H1 (cell line): ENCODE data around the gene TUBB8. TPM values are rescaled to one million over a fixed set of nuclear protein-coding genes. Genes with fewer than 3 reads are reported as not detected.
A peak's percentile ranks its signal among the peaks of the same experiment; 100 is the strongest.
"Not testable (repeated sequence)": the region's sequence is repeated elsewhere in the genome, so short reads cannot be mapped to it uniquely, and the experiment has no call there.

Source experiments
- CTCF ChIA-PET: fragments of 300-600 bp; sonication (Branson Sonifier 250); formaldehyde crosslinking; loops from one replicate; lab custom pipeline; 2021; ENCODE audit not compliant: partially characterized antibody; lab: Charles Lee
- POLR2A ChIA-PET: fragments of 300-600 bp; sonication (Branson Sonifier 250); formaldehyde crosslinking; loops from one replicate; lab custom pipeline; 2021; ENCODE audit warnings: inconsistent platforms; ENCODE audit not compliant: partially characterized antibody; lab: Charles Lee
- DNase-seq, 2 experiments: peaks; one replicate each; pipeline versions ENCODE4 v3.0.0 to v3.0.0-alpha.2; 2010 to 2022; ENCODE audit warnings: low spot score in 2 of 2, low read depth in 1 of 2, mixed read lengths in 1 of 2
- FAIRE-seq: peaks from 2 replicates; lab custom pipeline; 2011; peaks lifted over from hg19 to GRCh38; lab: Jason Lieb, UNC
- H2AFZ ChIP-seq: 2 replicates; pipeline ENCODE4 v1.8.1; 2012; ENCODE audit warnings: low read length, inconsistent platforms
- H2AK5ac ChIP-seq: 2 replicates; pipeline ENCODE4 v1.6.1; 2013; ENCODE audit warnings: low read depth, low read length
- H2BK120ac ChIP-seq: replicated peaks from 2 replicates; pipeline ENCODE3; 2013; ENCODE audit warnings: low read depth, low read length, inconsistent platforms
- H2BK12ac ChIP-seq: 2 replicates; pipeline ENCODE4 v1.6.1; 2013; ENCODE audit warnings: low read depth, low read length
- H2BK15ac ChIP-seq: 2 replicates; pipeline ENCODE4 v1.6.1; 2013; ENCODE audit warnings: low read length
- H2BK20ac ChIP-seq: 2 replicates; pipeline ENCODE4 v1.6.1; 2013; ENCODE audit warnings: low read length
- H2BK5ac ChIP-seq: 2 replicates; pipeline ENCODE4 v1.6.1; 2013; ENCODE audit warnings: low read depth, low read length
- H3K14ac ChIP-seq: 2 replicates; pipeline ENCODE4 v1.6.1; 2013; ENCODE audit warnings: inconsistent platforms; ENCODE audit not compliant: insufficient read length
- H3K18ac ChIP-seq: 2 replicates; pipeline ENCODE4 v1.6.1; 2013; ENCODE audit warnings: low read length; ENCODE audit errors: extremely low read depth
- H3K23ac ChIP-seq: 2 replicates; pipeline ENCODE4 v1.6.1; 2013; ENCODE audit warnings: inconsistent platforms; ENCODE audit not compliant: insufficient read length
- H3K23me2 ChIP-seq: 2 replicates; pipeline ENCODE4 v1.6.1; 2013; ENCODE audit warnings: low read depth, low read length
- H3K27ac ChIP-seq: 2 replicates; pipeline ENCODE4 v1.6.1; 2011; ENCODE audit warnings: low read depth, low read length, inconsistent platforms
- H3K27me3 ChIP-seq, 4 experiments: replicated peaks in 1 of 4; 1 replicate in 1 of 4; 2 replicates in 3 of 4; pipeline versions ENCODE4 v1.6.1 to v1.8.1; 2011 to 2013; ENCODE audit warnings: low read length in 3 of 4, mild to moderate bottlenecking in 3 of 4, inconsistent platforms in 2 of 4, mixed read lengths in 2 of 4, moderate library complexity in 1 of 4; ENCODE audit not compliant: control insufficient read depth in 3 of 4, insufficient read depth in 3 of 4; ENCODE audit errors: extremely low read depth in 1 of 4
- H3K36me3 ChIP-seq, 4 experiments: 2 replicates each; pipeline versions ENCODE4 v1.6.1 to v1.8.1; 2011 to 2013; ENCODE audit warnings: mild to moderate bottlenecking in 4 of 4, low read length in 3 of 4, moderate library complexity in 2 of 4, control low read depth in 1 of 4, inconsistent platforms in 1 of 4; ENCODE audit not compliant: insufficient read depth in 4 of 4, control insufficient read depth in 2 of 4
- H3K4ac ChIP-seq: replicated peaks from 2 replicates; pipeline ENCODE3; 2013; ENCODE audit warnings: low read length, low read depth, mixed read lengths, inconsistent platforms; ENCODE audit not compliant: insufficient read length
- H3K4me1 ChIP-seq, 4 experiments: replicated peaks in 1 of 4; 1 replicate in 1 of 4; 2 replicates in 3 of 4; pipeline versions ENCODE4 v1.6.1 to v1.8.1; 2011 to 2013; ENCODE audit warnings: low read length in 3 of 4, inconsistent platforms in 2 of 4, mixed read lengths in 1 of 4; ENCODE audit not compliant: insufficient read depth in 4 of 4, control insufficient read depth in 3 of 4
- H3K4me2 ChIP-seq, 2 experiments: 2 replicates each; pipeline versions ENCODE4 v1.6.1 to v1.8.1; 2011 to 2013; ENCODE audit warnings: low read depth in 2 of 2, low read length in 2 of 2, control low read depth in 1 of 2, inconsistent platforms in 1 of 2, mild to moderate bottlenecking in 1 of 2; ENCODE audit not compliant: insufficient read depth in 1 of 2
- H3K4me3 ChIP-seq, 4 experiments: fragments of 200-600, 300-600 bp in 1 of 4; sonication (generic), shearing (Covaris generic), sonication (Bioruptor Twin) in 1 of 4; 2 replicates each; pipeline versions ENCODE4 v1.5.1 to v1.8.1; 2011 to 2016; ENCODE audit warnings: low read length in 4 of 4, low read depth in 3 of 4, control low read depth in 2 of 4, inconsistent platforms in 2 of 4, mild to moderate bottlenecking in 2 of 4, mixed read lengths in 1 of 4, moderate library complexity in 1 of 4; ENCODE audit not compliant: insufficient read depth in 2 of 4; ENCODE audit errors: extremely low read depth in 1 of 4
- H3K56ac ChIP-seq: replicated peaks from 2 replicates; pipeline ENCODE3; 2013; ENCODE audit warnings: low read depth, mild to moderate bottlenecking, mixed read lengths, low read length, inconsistent platforms; ENCODE audit not compliant: insufficient read length
- H3K79me1 ChIP-seq: 2 replicates; pipeline ENCODE4 v1.6.1; 2013; ENCODE audit warnings: low read depth, low read length, control low read depth
- H3K79me2 ChIP-seq, 2 experiments: 2 replicates each; pipeline versions ENCODE4 v1.6.1 to v1.8.1; 2012 to 2013; ENCODE audit warnings: low read length in 2 of 2, mild to moderate bottlenecking in 2 of 2, inconsistent platforms in 1 of 2; ENCODE audit not compliant: insufficient read depth in 2 of 2, control insufficient read depth in 1 of 2
- H3K9ac ChIP-seq, 4 experiments: replicated peaks in 1 of 4; 1 replicate in 1 of 4; 2 replicates in 3 of 4; pipeline versions ENCODE4 v1.6.1 to v1.8.1; 2011 to 2013; ENCODE audit warnings: low read depth in 3 of 4, low read length in 3 of 4, control low read depth in 2 of 4, mild to moderate bottlenecking in 2 of 4, moderate library complexity in 2 of 4, inconsistent platforms in 1 of 4; ENCODE audit errors: extremely low read depth in 1 of 4
- H3K9me3 ChIP-seq, 2 experiments: 2 replicates each; pipeline versions ENCODE4 v1.6.1 to v1.8.1; 2012 to 2013; ENCODE audit warnings: mild to moderate bottlenecking in 2 of 2, moderate library complexity in 2 of 2, control low read depth in 1 of 2, inconsistent platforms in 1 of 2, low read depth in 1 of 2, low read length in 1 of 2, mixed read lengths in 1 of 2; ENCODE audit not compliant: insufficient read depth in 2 of 2
- H4K20me1 ChIP-seq, 2 experiments: replicated peaks in 1 of 2; 2 replicates each; pipeline versions ENCODE3 to v1.8.1; 2011 to 2013; ENCODE audit warnings: inconsistent platforms in 2 of 2, low read length in 2 of 2, mild to moderate bottlenecking in 1 of 2; ENCODE audit not compliant: insufficient read depth in 2 of 2, control insufficient read depth in 1 of 2
- H4K5ac ChIP-seq: 2 replicates; pipeline ENCODE4 v1.6.1; 2013; ENCODE audit warnings: low read length, low read depth, mixed read lengths, inconsistent platforms; ENCODE audit not compliant: insufficient read length
- H4K8ac ChIP-seq: 2 replicates; pipeline ENCODE4 v1.8.0; 2013; ENCODE audit warnings: mild to moderate bottlenecking, moderate library complexity, low read length, inconsistent platforms; ENCODE audit not compliant: insufficient read depth; ENCODE audit errors: extremely low read depth
- H4K91ac ChIP-seq: replicated peaks from 2 replicates; pipeline ENCODE3; 2013; ENCODE audit warnings: low read length, mixed read lengths, inconsistent platforms; ENCODE audit not compliant: insufficient read length
- CTCF ChIP-seq, 3 experiments: IDR thresholded peaks; 1 replicate in 2 of 3; 2 replicates in 1 of 3; pipeline versions ENCODE4 v1.5.1 to v1.6.1; 2011; ENCODE audit warnings: low read length in 3 of 3, mild to moderate bottlenecking in 3 of 3, inconsistent platforms in 2 of 3, low read depth in 1 of 3, moderate library complexity in 1 of 3; ENCODE audit not compliant: insufficient read depth in 1 of 3; ENCODE audit errors: control extremely low read depth in 1 of 3
- RAD21 ChIP-seq, 2 experiments: IDR thresholded peaks in 1 of 2; conservative IDR thresholded peaks in 1 of 2; 2 replicates each; pipeline ENCODE4 v1.6.1; 2011; ENCODE audit warnings: low read depth in 2 of 2, low read length in 2 of 2, improper control_type of control experiment in 1 of 2, inconsistent platforms in 1 of 2, mild to moderate bottlenecking in 1 of 2, moderate library complexity in 1 of 2
- WGBS, 2 experiments: shearing (Covaris generic) in 1 of 2; methylation state at CpG; one replicate each; pipeline versions ENCODE4 v1.1.6 to v1.1.7; 2013 to 2015; ENCODE audit warnings: low lambda C conversion rate in 2 of 2, mixed read lengths in 2 of 2, inconsistent platforms in 1 of 2, low coverage in 1 of 2, missing lambda C conversion rate in 1 of 2; ENCODE audit not compliant: insufficient replicate concordance in 2 of 2, insufficient coverage in 1 of 2, insufficient read length in 1 of 2; ENCODE audit errors: extremely low coverage in 1 of 2, missing lambda C conversion rate in 1 of 2; 5-methylcytosine and 5-hydroxymethylcytosine counted together
- polyA plus RNA-seq, 7 experiments: library from polyadenylated mRNA; depleted of rRNA in 3 of 7; stranded (reverse) in 5 of 7; unstranded in 2 of 7; fragments of >200 nt in 5 of 7; fragments of 200-250 nt in 2 of 7; gene quantifications; 1 replicate in 5 of 7; 2 replicates in 1 of 7; 4 replicates in 1 of 7; pipeline versions ENCODE4 v1.2.1 to v1.2.3, GENCODE V29; 2011 to 2013; ENCODE audit warnings: missing spikeins in 2 of 7, mixed read lengths in 2 of 7
- total RNA-seq: library from RNA; stranded (reverse); fragmentation: NEBNext Ultra II Directional; extraction: Animal tissue kit (Norgen Biotek cat#: 25700); gene quantifications from 2 replicates; pipeline ENCODE4 v1.2.1, GENCODE V29; 2021

Gene TUBB8
- total and polyA plus RNA-seq, 2 of the 8 experiments (the other 6 are each of a cell fraction or from before 2014, with no cell fraction given) = 1.4 to 1.5 TPM

GRCh38 chr10:11260-11659 is 37.8 kb downstream of the TUBB8 start:
- H2BK12ac ChIP-seq, H3K56ac ChIP-seq, H3K27me3 ChIP-seq, H3K79me1 ChIP-seq, H2AFZ ChIP-seq, H3K4me1 ChIP-seq, H3K4me2 ChIP-seq, CTCF ChIA-PET, H2BK20ac ChIP-seq, H3K9ac ChIP-seq, H2BK5ac ChIP-seq, H3K14ac ChIP-seq, H4K5ac ChIP-seq, H4K91ac ChIP-seq, H4K20me1 ChIP-seq, H2BK120ac ChIP-seq, H3K79me2 ChIP-seq, FAIRE-seq, H4K8ac ChIP-seq, H3K23ac ChIP-seq, H2AK5ac ChIP-seq: not testable (repeated sequence)
- peak in 1 of 2 experiments; percentile 94 for DNase-seq
- TF ChIP-seq CTCF (IDR thresholded peaks at IDR 0.05; ENCODE audit: control extremely low read depth in 1 of 3, insufficient read depth in 1 of 3, low read depth in 1 of 3, low read length in 3 of 3) (peak in 1 of 3 experiments; percentile 21; a peak in 2 of 4 replicates), RAD21 (IDR thresholded peaks at IDR 0.05 in 1 of 2, conservative IDR thresholded peaks at IDR 0.05 in 1 of 2; ENCODE audit: low read depth in 2 of 2, low read length in 2 of 2) (peak; percentile 7 to 29; a peak in 2 of 4 replicates)
- TF ChIP-seq, all 59 proteins: peak for 2; not testable (repeated sequence) for 57
- H3K36me3 ChIP-seq, POLR2A ChIA-PET, H3K18ac ChIP-seq, H2BK15ac ChIP-seq, H3K4ac ChIP-seq, H3K27ac ChIP-seq, H3K9me3 ChIP-seq, H3K4me3 ChIP-seq, H3K23me2 ChIP-seq: not testable (repeated sequence)
- WGBS, 2 experiments = 48% methylated on average over 19 of the region's 33 CpGs; no CpG with 5 or more reads in 1 of the 2 experiments
